ENCODE measurements around the gene CEP57.
A peak's percentile ranks its signal among the peaks of the same experiment; 100 is the strongest.

Gene CEP57
- total RNA-seq, result 75.1 to 104 (median 94.3) reads per million in 3 donors

GRCh38 chr11:95790123-95790932 lies at the start of gene CEP57:
CEP57 (plus strand) TSS chr11:95790498; CDS start chr11:95790699, 201 bp downstream.
- Histone ChIP-seq H3K27ac (ENCODE audit: insufficient read depth, low read length, poor library complexity, severe bottlenecking) (peak within 1 kb of the TSS; percentile 99), H3K36me3 (ENCODE audit: control insufficient read depth, insufficient read depth, low read length) (peaks cover 17% of the 10 kb centered on the region), H3K27me3 (replicated peaks; ENCODE audit: control insufficient read depth, insufficient read depth, low read length, poor library complexity, severe bottlenecking) (no peaks in the 10 kb centered on the region), H3K9me3 (ENCODE audit: control insufficient read depth, low read length) (no peaks in the 10 kb centered on the region), H3K4me1 (ENCODE audit: control insufficient read depth, insufficient read depth, low read length, poor library complexity, severe bottlenecking) (peaks cover 14% of the 10 kb centered on the region), H3K4me3 (ENCODE audit: insufficient read depth, low read depth, low read length, poor library complexity, severe bottlenecking) (peak within 1 kb of the TSS; percentile 93)
- DNase-seq, result peak; percentile 83 to 91 (median 88)

GRCh38 chr11:95750101-95750500 lies 40.2 kb upstream of the CEP57 start:
- Histone ChIP-seq H3K36me3 (ENCODE audit: control insufficient read depth, insufficient read depth, low read length) (no peaks in the 10 kb centered on the region), H3K27me3 (replicated peaks; ENCODE audit: control insufficient read depth, insufficient read depth, low read length, poor library complexity, severe bottlenecking) (no peaks in the 10 kb centered on the region), H3K27ac (ENCODE audit: insufficient read depth, low read length, poor library complexity, severe bottlenecking) (no peak overlapping the region), H3K9me3 (ENCODE audit: control insufficient read depth, low read length) (no peaks in the 10 kb centered on the region), H3K4me3 (ENCODE audit: insufficient read depth, low read depth, low read length, poor library complexity, severe bottlenecking) (no peak overlapping the region), H3K4me1 (ENCODE audit: control insufficient read depth, insufficient read depth, low read length, poor library complexity, severe bottlenecking) (no peaks in the 10 kb centered on the region)
- no peak for DNase-seq

- Histone ChIP-seq H3K4me1 (ENCODE audit: control insufficient read depth, insufficient read depth, low read length, poor library complexity, severe bottlenecking) (no peaks in the 10 kb centered on the region), H3K27me3 (replicated peaks; ENCODE audit: control insufficient read depth, insufficient read depth, low read length, poor library complexity, severe bottlenecking) (no peaks in the 10 kb centered on the region), H3K4me3 (ENCODE audit: insufficient read depth, low read depth, low read length, poor library complexity, severe bottlenecking) (no peak overlapping the region), H3K9me3 (ENCODE audit: control insufficient read depth, low read length) (no peaks in the 10 kb centered on the region), H3K27ac (ENCODE audit: insufficient read depth, low read length, poor library complexity, severe bottlenecking) (no peak overlapping the region), H3K36me3 (ENCODE audit: control insufficient read depth, insufficient read depth, low read length) (no peaks in the 10 kb centered on the region)
- no peak for DNase-seq
Measured at GRCh38 chr11:95751515-95751914, 38.8 kb upstream of the CEP57 start.

- H3K4me3 ChIP-seq (ENCODE audit: insufficient read depth, low read depth, low read length, poor library complexity, severe bottlenecking), result no peak overlapping the region
Measured at GRCh38 chr11:95760941-95761340, 29.4 kb upstream of the CEP57 start.

GRCh38 chr11:95762534-95762933 lies 27.8 kb upstream of the CEP57 start:
- no peaks in the 10 kb centered on the region for H3K27me3 ChIP-seq (replicated peaks; ENCODE audit: control insufficient read depth, insufficient read depth, low read length, poor library complexity, severe bottlenecking)
- no peaks in the 10 kb centered on the region for H3K36me3 ChIP-seq (ENCODE audit: control insufficient read depth, insufficient read depth, low read length)
- no peaks in the 10 kb centered on the region for H3K9me3 ChIP-seq (ENCODE audit: control insufficient read depth, low read length)
- DNase-seq, result no peak
- no peak overlapping the region for H3K4me3 ChIP-seq (ENCODE audit: insufficient read depth, low read depth, low read length, poor library complexity, severe bottlenecking)
- no peak overlapping the region for H3K27ac ChIP-seq (ENCODE audit: insufficient read depth, low read length, poor library complexity, severe bottlenecking)
- H3K4me1 ChIP-seq (ENCODE audit: control insufficient read depth, insufficient read depth, low read length, poor library complexity, severe bottlenecking), result no peaks in the 10 kb centered on the region

More at GRCh38 chr11:95760941-95761340, 29.4 kb upstream of the CEP57 start:
- H3K27ac ChIP-seq (ENCODE audit: insufficient read depth, low read length, poor library complexity, severe bottlenecking), result no peak overlapping the region
- no peaks in the 10 kb centered on the region for H3K36me3 ChIP-seq (ENCODE audit: control insufficient read depth, insufficient read depth, low read length)
- no peaks in the 10 kb centered on the region for H3K9me3 ChIP-seq (ENCODE audit: control insufficient read depth, low read length)
- no peaks in the 10 kb centered on the region for H3K27me3 ChIP-seq (replicated peaks; ENCODE audit: control insufficient read depth, insufficient read depth, low read length, poor library complexity, severe bottlenecking)
- H3K4me1 ChIP-seq (ENCODE audit: control insufficient read depth, insufficient read depth, low read length, poor library complexity, severe bottlenecking), result no peaks in the 10 kb centered on the region
- DNase-seq, result no peak

GRCh38 chr11:95764267-95764898 lies 25.9 kb upstream of the CEP57 start:
- Histone ChIP-seq H3K4me3 (ENCODE audit: insufficient read depth, low read depth, low read length, poor library complexity, severe bottlenecking) (no peak overlapping the region), H3K27me3 (replicated peaks; ENCODE audit: control insufficient read depth, insufficient read depth, low read length, poor library complexity, severe bottlenecking) (no peaks in the 10 kb centered on the region), H3K9me3 (ENCODE audit: control insufficient read depth, low read length) (no peaks in the 10 kb centered on the region), H3K4me1 (ENCODE audit: control insufficient read depth, insufficient read depth, low read length, poor library complexity, severe bottlenecking) (no peaks in the 10 kb centered on the region), H3K36me3 (ENCODE audit: control insufficient read depth, insufficient read depth, low read length) (no peaks in the 10 kb centered on the region), H3K27ac (ENCODE audit: insufficient read depth, low read length, poor library complexity, severe bottlenecking) (no peak overlapping the region)
- no peak for DNase-seq

GRCh38 chr11:95766701-95767100 lies 23.6 kb upstream of the CEP57 start:
- H3K9me3 ChIP-seq (ENCODE audit: control insufficient read depth, low read length), result no peaks in the 10 kb centered on the region
- H3K27me3 ChIP-seq (replicated peaks; ENCODE audit: control insufficient read depth, insufficient read depth, low read length, poor library complexity, severe bottlenecking), result no peaks in the 10 kb centered on the region
- peaks cover 4% of the 10 kb centered on the region for H3K36me3 ChIP-seq (ENCODE audit: control insufficient read depth, insufficient read depth, low read length)
- no peak for DNase-seq
- no peak overlapping the region for H3K4me3 ChIP-seq (ENCODE audit: insufficient read depth, low read depth, low read length, poor library complexity, severe bottlenecking)
- H3K4me1 ChIP-seq (ENCODE audit: control insufficient read depth, insufficient read depth, low read length, poor library complexity, severe bottlenecking), result no peaks in the 10 kb centered on the region
- no peak overlapping the region for H3K27ac ChIP-seq (ENCODE audit: insufficient read depth, low read length, poor library complexity, severe bottlenecking)

- Histone ChIP-seq H3K27ac (ENCODE audit: insufficient read depth, low read length, poor library complexity, severe bottlenecking) (no peak overlapping the region), H3K27me3 (replicated peaks; ENCODE audit: control insufficient read depth, insufficient read depth, low read length, poor library complexity, severe bottlenecking) (no peaks in the 10 kb centered on the region), H3K36me3 (ENCODE audit: control insufficient read depth, insufficient read depth, low read length) (peaks cover 10% of the 10 kb centered on the region), H3K4me3 (ENCODE audit: insufficient read depth, low read depth, low read length, poor library complexity, severe bottlenecking) (no peak overlapping the region), H3K9me3 (ENCODE audit: control insufficient read depth, low read length) (no peaks in the 10 kb centered on the region), H3K4me1 (ENCODE audit: control insufficient read depth, insufficient read depth, low read length, poor library complexity, severe bottlenecking) (no peaks in the 10 kb centered on the region)
- no peak for DNase-seq
Measured at GRCh38 chr11:95767498-95767897, 22.8 kb upstream of the CEP57 start.

GRCh38 chr11:95768521-95768920 lies 21.8 kb upstream of the CEP57 start:
- Histone ChIP-seq H3K36me3 (ENCODE audit: control insufficient read depth, insufficient read depth, low read length) (peaks cover 13% of the 10 kb centered on the region), H3K4me3 (ENCODE audit: insufficient read depth, low read depth, low read length, poor library complexity, severe bottlenecking) (no peak overlapping the region), H3K9me3 (ENCODE audit: control insufficient read depth, low read length) (no peaks in the 10 kb centered on the region), H3K27ac (ENCODE audit: insufficient read depth, low read length, poor library complexity, severe bottlenecking) (no peak overlapping the region), H3K4me1 (ENCODE audit: control insufficient read depth, insufficient read depth, low read length, poor library complexity, severe bottlenecking) (no peaks in the 10 kb centered on the region), H3K27me3 (replicated peaks; ENCODE audit: control insufficient read depth, insufficient read depth, low read length, poor library complexity, severe bottlenecking) (no peaks in the 10 kb centered on the region)
- no peak for DNase-seq

GRCh38 chr11:95776859-95777258 lies 13.4 kb upstream of the CEP57 start:
- Histone ChIP-seq H3K4me3 (ENCODE audit: insufficient read depth, low read depth, low read length, poor library complexity, severe bottlenecking) (no peak overlapping the region), H3K27me3 (replicated peaks; ENCODE audit: control insufficient read depth, insufficient read depth, low read length, poor library complexity, severe bottlenecking) (no peaks in the 10 kb centered on the region), H3K27ac (ENCODE audit: insufficient read depth, low read length, poor library complexity, severe bottlenecking) (no peak overlapping the region), H3K4me1 (ENCODE audit: control insufficient read depth, insufficient read depth, low read length, poor library complexity, severe bottlenecking) (no peaks in the 10 kb centered on the region), H3K9me3 (ENCODE audit: control insufficient read depth, low read length) (no peaks in the 10 kb centered on the region), H3K36me3 (ENCODE audit: control insufficient read depth, insufficient read depth, low read length) (peaks cover 55% of the 10 kb centered on the region)
- no peak for DNase-seq

All from effector memory CD4-positive, alpha-beta T cell (primary cell).